ENCODE results near the gene LCN1.

The LCN1 gene

GRCh38 chr9:135554718-135555117, 33.5 kb downstream of the LCN1 start:
- in situ Hi-C loops (cut with HindIII; ENCODE audit: low pct_unique_long_range_greater_than_20kb, low sequenced_read_pairs), result no loop called here
- no peak for TF ChIP-seq JUND (IDR thresholded peaks at IDR 0.05; ENCODE audit: low read depth)
- peak in 1 of 2 experiments; percentile 91 for DNase-seq (ENCODE audit: low read depth in 1 of 2, low spot score in 1 of 2)

GRCh38 chr9:135555203-135555602, 34.0 kb downstream of the LCN1 start:
- TF ChIP-seq JUND (IDR thresholded peaks at IDR 0.05; ENCODE audit: low read depth), result no peak
- DNase-seq (ENCODE audit: low read depth in 1 of 2, low spot score in 1 of 2), result peak in 1 of 2 experiments; percentile 47
- in situ Hi-C loops (cut with HindIII; ENCODE audit: low pct_unique_long_range_greater_than_20kb, low sequenced_read_pairs), result no loop called here

DNA sequence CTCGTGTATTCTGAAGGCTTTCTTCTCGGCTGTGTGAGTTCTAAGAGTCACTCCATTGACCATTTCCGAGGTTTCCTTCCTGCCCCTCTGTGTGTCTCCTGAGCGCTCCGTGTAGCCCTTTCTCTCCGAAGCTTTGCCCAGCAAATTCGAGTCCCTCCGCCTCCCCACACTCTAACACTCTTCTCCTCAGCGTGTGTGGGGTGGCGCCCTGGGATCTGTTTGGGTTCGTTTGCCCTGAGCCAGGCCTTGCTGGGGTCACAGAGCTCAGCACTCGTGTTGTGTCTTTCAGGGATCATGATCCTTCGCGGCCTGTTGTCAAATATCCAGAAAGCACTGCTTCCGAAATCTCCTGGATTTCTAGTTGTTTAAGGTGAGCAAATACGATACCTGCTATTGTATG, 34.7 kb downstream of the LCN1 start:
- in situ Hi-C loops (cut with HindIII; ENCODE audit: low pct_unique_long_range_greater_than_20kb, low sequenced_read_pairs), result no loop called here
- no peak for DNase-seq (ENCODE audit: low read depth in 1 of 2, low spot score in 1 of 2)
- TF ChIP-seq JUND (IDR thresholded peaks at IDR 0.05; ENCODE audit: low read depth), result no peak

DNA sequence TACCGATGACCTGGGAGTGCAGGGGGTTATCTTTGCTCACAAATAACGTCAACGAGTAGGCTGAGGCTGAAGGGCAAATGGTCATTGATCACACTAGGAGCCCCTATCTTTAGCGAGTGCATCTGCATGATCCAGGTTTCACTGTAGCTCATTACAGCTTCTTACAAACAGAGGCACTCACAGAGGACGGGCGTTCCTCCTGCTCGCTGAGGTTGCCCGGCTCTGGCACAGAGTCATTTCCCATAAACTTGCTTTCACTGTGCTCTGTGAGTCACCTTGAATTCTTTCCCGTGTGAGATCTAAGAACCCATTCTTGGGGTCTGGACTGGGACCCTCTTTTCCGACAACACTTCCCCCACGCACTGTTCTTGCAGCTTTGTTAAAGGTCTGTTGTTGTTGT, 38.4 kb downstream of the LCN1 start:
- no peak for TF ChIP-seq JUND (IDR thresholded peaks at IDR 0.05; ENCODE audit: low read depth)
- in situ Hi-C loops (cut with HindIII; ENCODE audit: low pct_unique_long_range_greater_than_20kb, low sequenced_read_pairs), result no loop called here
- no peak for DNase-seq (ENCODE audit: low read depth in 1 of 2, low spot score in 1 of 2)

- TF ChIP-seq JUND (IDR thresholded peaks at IDR 0.05; ENCODE audit: low read depth), result no peak
- no peak for DNase-seq (ENCODE audit: low read depth in 1 of 2, low spot score in 1 of 2)
- in situ Hi-C loops (cut with HindIII; ENCODE audit: low pct_unique_long_range_greater_than_20kb, low sequenced_read_pairs), result no loop called here
Measured at GRCh38 chr9:135561391-135562234, 40.4 kb downstream of the LCN1 start, which contains the start of gene PAEP. Gene PAEP (plus strand): TSS chr9:135561756.

DNA sequence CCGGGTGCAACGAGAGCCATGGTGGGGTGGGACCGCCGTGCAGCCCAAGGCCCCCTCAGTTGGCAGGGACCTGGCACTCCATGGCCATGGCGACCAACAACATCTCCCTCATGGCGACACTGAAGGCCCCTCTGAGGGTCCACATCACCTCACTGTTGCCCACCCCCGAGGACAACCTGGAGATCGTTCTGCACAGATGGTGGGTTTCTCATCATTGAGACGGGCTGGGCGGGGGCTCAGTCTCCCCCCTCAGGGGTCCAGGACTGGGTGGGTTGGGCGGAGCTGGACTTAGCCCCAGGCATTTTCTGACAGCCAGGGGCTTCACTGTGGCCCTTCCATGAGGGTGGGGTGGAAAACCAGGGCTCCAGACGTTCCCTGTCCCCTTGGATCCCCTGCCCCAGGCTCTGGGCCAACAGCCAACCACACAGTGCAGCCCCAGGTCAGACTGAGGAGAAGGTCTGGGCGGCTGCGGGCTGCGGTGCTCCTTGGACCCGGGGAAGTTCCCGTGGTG, 41.0 kb downstream of the LCN1 start:
- in situ Hi-C loops (cut with HindIII; ENCODE audit: low pct_unique_long_range_greater_than_20kb, low sequenced_read_pairs), result no loop called here
- no peak for TF ChIP-seq JUND (IDR thresholded peaks at IDR 0.05; ENCODE audit: low read depth)

DNA sequence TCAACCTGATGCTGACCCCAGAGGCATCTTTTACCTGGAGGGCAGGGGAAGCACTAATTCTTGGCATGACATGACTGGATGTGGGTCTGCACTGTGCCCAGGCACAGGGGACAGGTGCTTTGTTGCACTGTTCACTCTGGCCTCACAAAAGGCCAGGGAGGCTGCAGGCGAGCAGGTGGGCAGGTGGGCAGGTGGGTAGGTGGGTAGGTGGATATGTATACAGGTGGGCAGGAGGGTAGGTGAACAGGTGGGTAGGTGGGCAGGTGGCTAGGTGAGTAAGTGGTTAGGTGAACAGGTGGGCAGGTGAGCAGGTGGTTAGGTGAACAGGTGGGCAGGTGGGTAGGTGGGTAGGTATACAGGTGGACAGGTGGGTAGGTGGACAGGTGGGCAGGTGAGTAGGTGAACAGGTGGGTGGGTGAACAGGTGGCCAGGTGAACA, 41.8 kb downstream of the LCN1 start:
- DNase-seq (ENCODE audit: low read depth in 1 of 2, low spot score in 1 of 2), result no peak
- in situ Hi-C loops (cut with HindIII; ENCODE audit: low pct_unique_long_range_greater_than_20kb, low sequenced_read_pairs), result no loop called here
- TF ChIP-seq JUND (IDR thresholded peaks at IDR 0.05; ENCODE audit: low read depth), result no peak

More for the DNA sequence above, 41.0 kb downstream of the LCN1 start:
- DNase-seq (ENCODE audit: low read depth in 1 of 2, low spot score in 1 of 2), result no peak

DNA sequence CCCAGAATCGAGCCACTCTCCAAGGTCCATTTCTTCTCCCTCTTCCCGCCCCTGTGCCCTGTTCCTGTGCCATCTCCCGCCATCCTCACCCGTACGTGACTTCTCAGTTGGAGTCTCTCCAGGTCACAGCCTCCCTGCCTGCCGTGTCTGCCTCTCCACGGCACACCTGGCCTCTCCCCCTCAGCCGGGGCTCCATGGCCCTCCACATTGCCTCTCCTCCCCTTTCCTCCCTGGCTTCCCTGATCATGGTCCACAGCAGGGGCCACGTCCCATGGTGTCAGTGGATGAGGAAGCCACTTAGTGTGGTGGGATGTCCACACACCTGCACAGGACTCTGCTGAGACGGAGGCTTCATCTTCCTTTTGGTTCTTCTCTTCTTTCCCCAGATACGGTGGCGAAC, 42.6 kb downstream of the LCN1 start:
- DNase-seq (ENCODE audit: low read depth in 1 of 2, low spot score in 1 of 2), result no peak
- in situ Hi-C loops (cut with HindIII; ENCODE audit: low pct_unique_long_range_greater_than_20kb, low sequenced_read_pairs), result no loop called here
- TF ChIP-seq JUND (IDR thresholded peaks at IDR 0.05; ENCODE audit: low read depth), result no peak

GRCh38 chr9:135565141-135565628, 43.9 kb downstream of the LCN1 start:
- in situ Hi-C loops (cut with HindIII; ENCODE audit: low pct_unique_long_range_greater_than_20kb, low sequenced_read_pairs), result no loop called here
- no peak for DNase-seq (ENCODE audit: low read depth in 1 of 2, low spot score in 1 of 2)

DNA sequence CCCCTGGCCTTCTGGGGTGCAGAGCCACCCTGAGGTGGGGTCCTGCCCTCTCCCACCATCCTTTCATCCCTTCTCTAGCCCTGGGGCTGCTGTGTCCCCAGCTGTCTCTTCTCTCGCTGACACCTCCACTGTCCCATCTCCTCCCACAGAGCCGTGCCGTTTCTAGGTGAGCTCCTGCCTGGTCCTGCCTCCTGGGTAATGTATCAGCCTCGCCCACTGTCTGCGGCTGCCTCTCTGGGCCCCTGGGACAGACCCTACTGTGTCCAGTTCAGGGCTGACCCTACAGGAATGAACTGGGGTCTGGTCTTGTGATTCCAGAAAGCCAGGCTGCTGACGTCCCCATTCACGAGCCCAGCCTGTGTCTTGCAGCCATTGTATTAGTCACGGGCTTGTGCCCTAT, 44.4 kb downstream of the LCN1 start:
- no peak for TF ChIP-seq JUND (IDR thresholded peaks at IDR 0.05; ENCODE audit: low read depth)
- in situ Hi-C loops (cut with HindIII; ENCODE audit: low pct_unique_long_range_greater_than_20kb, low sequenced_read_pairs), result no loop called here
- no peak for DNase-seq (ENCODE audit: low read depth in 1 of 2, low spot score in 1 of 2)

More at GRCh38 chr9:135565141-135565628, 43.9 kb downstream of the LCN1 start:
- TF ChIP-seq JUND (IDR thresholded peaks at IDR 0.05; ENCODE audit: low read depth), result no peak

GRCh38 chr9:135566552-135566951, 45.3 kb downstream of the LCN1 start:
- TF ChIP-seq JUND (IDR thresholded peaks at IDR 0.05; ENCODE audit: low read depth), result no peak
- no peak for DNase-seq (ENCODE audit: low read depth in 1 of 2, low spot score in 1 of 2)
- in situ Hi-C loops (cut with HindIII; ENCODE audit: low pct_unique_long_range_greater_than_20kb, low sequenced_read_pairs), result no loop called here

- DNase-seq (ENCODE audit: low read depth in 1 of 2, low spot score in 1 of 2), result no peak
- TF ChIP-seq JUND (IDR thresholded peaks at IDR 0.05; ENCODE audit: low read depth), result no peak
- in situ Hi-C loops (cut with HindIII; ENCODE audit: low pct_unique_long_range_greater_than_20kb, low sequenced_read_pairs), result no loop called here
Measured at GRCh38 chr9:135567311-135567710, 46.1 kb downstream of the LCN1 start.

- in situ Hi-C loops (cut with HindIII; ENCODE audit: low pct_unique_long_range_greater_than_20kb, low sequenced_read_pairs), result no loop called here
- TF ChIP-seq JUND (IDR thresholded peaks at IDR 0.05; ENCODE audit: low read depth), result no peak
Measured at GRCh38 chr9:135568026-135568425, 46.8 kb downstream of the LCN1 start.

More at GRCh38 chr9:135568026-135568425, 46.8 kb downstream of the LCN1 start:
- no peak for DNase-seq (ENCODE audit: low read depth in 1 of 2, low spot score in 1 of 2)

Data from T47D (cell line).